ENCODE results near the gene RPUSD1.
"Not testable (repeated sequence)": the region's sequence is repeated elsewhere in the genome, so short reads cannot be mapped to it uniquely, and the experiment has no call there.

Gene RPUSD1

GRCh38 chr16:764184-764750, 23.9 kb downstream of the RPUSD1 start:
- no peak for FAIRE-seq

GRCh38 chr16:763369-764183, 24.6 kb downstream of the RPUSD1 start:
- no peak for FAIRE-seq

GRCh38 chr16:762595-763268, 25.4 kb downstream of the RPUSD1 start:
- FAIRE-seq, result no peak

GRCh38 chr16:761625-762513, 26.3 kb downstream of the RPUSD1 start:
- FAIRE-seq, result no peak

- no peak for FAIRE-seq
Measured at GRCh38 chr16:760545-761343, 27.4 kb downstream of the RPUSD1 start, which contains the start of gene MSLN. MSLN (plus strand) TSS chr16:760734; CDS start chr16:762681, 1,947 bp downstream.

GRCh38 chr16:760065-760464, 28.1 kb downstream of the RPUSD1 start:
- no peak for FAIRE-seq

GRCh38 chr16:759110-759910, 28.9 kb downstream of the RPUSD1 start:
- no peak for FAIRE-seq

GRCh38 chr16:756428-756827, 31.8 kb downstream of the RPUSD1 start:
- FAIRE-seq, result no peak

- no peak for FAIRE-seq
Measured at GRCh38 chr16:754656-755055, 33.5 kb downstream of the RPUSD1 start.

- not testable (repeated sequence) for FAIRE-seq
Measured at GRCh38 chr16:754121-754607, 34.0 kb downstream of the RPUSD1 start.

GRCh38 chr16:752007-752312, 36.2 kb downstream of the RPUSD1 start:
- no peak for FAIRE-seq

GRCh38 chr16:751152-752006, 36.8 kb downstream of the RPUSD1 start:
- no peak for FAIRE-seq

- no peak for FAIRE-seq
Measured at GRCh38 chr16:750485-750884, 37.7 kb downstream of the RPUSD1 start.

GRCh38 chr16:749010-749409, 39.2 kb downstream of the RPUSD1 start:
- FAIRE-seq, result no peak

GRCh38 chr16:747978-748746, 40.0 kb downstream of the RPUSD1 start:
- FAIRE-seq, result no peak

GRCh38 chr16:746637-747036, 41.5 kb downstream of the RPUSD1 start:
- no peak for FAIRE-seq

- FAIRE-seq, result no peak
Measured at GRCh38 chr16:745739-746138, 42.4 kb downstream of the RPUSD1 start.

GRCh38 chr16:743794-744500, 44.2 kb downstream of the RPUSD1 start:
- no peak for FAIRE-seq

- FAIRE-seq, result not testable (repeated sequence)
Measured at GRCh38 chr16:742894-743293, 45.3 kb downstream of the RPUSD1 start.
